Measurements from ENCODE around the gene FRMD4A.

Gene FRMD4A

DNA sequence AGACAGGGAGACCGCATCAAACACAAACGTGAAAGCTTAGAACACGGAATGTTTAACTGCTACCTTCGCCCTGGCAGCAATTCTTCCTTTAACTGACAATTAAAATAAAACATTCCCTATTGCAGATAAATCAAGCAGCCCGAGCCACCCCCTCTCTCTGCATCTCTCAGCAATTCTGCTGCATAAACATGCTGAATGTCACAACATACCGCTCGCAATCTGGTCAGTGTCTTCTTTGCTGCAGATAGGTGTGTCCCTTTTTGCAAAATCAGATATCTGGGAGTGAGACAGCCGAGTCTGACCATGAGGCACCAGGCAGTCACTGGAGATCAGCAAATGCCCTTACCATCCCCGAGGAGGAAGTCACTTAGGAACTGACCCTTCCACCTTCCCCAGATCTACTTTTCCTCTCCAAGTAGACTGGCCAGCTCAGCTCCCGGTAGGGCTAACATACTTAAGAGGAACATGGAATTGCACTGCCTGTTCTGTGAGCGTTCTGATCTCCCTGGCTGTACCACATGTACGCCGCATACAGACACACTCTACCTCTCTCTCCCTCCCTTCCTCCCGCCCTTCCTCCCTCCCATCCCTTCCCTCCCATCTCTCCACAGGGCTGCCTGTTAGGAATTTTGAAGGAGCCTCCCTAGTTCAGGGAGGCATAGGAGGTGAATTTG is at the start of gene FRMD4A:
Gene FRMD4A (minus strand): TSS at position 537 of the 674 bp plus-strand sequence.
- no peak for ATAC-seq (ENCODE audit: low read depth)
- TF ChIP-seq, protein P1, sequence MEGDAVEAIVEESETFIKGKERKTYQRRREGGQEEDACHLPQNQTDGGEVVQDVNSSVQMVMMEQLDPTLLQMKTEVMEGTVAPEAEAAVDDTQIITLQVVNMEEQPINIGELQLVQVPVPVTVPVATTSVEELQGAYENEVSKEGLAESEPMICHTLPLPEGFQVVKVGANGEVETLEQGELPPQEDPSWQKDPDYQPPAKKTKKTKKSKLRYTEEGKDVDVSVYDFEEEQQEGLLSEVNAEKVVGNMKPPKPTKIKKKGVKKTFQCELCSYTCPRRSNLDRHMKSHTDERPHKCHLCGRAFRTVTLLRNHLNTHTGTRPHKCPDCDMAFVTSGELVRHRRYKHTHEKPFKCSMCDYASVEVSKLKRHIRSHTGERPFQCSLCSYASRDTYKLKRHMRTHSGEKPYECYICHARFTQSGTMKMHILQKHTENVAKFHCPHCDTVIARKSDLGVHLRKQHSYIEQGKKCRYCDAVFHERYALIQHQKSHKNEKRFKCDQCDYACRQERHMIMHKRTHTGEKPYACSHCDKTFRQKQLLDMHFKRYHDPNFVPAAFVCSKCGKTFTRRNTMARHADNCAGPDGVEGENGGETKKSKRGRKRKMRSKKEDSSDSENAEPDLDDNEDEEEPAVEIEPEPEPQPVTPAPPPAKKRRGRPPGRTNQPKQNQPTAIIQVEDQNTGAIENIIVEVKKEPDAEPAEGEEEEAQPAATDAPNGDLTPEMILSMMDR (IDR thresholded peaks at IDR 0.05; ENCODE audit: poor library complexity, severe bottlenecking), result no peak
- Histone ChIP-seq H3K27ac (ENCODE audit: poor library complexity, severe bottlenecking) (no peak within 1 kb of the TSS), H3K4me3 (ENCODE audit: severe bottlenecking) (no peak within 1 kb of the TSS), H3K9me3 (ENCODE audit: severe bottlenecking) (no peaks in the 10 kb centered on the region), H3K36me3 (ENCODE audit: low read depth) (no peaks in the 10 kb centered on the region), H3K4me1 (ENCODE audit: insufficient read depth, poor library complexity, severe bottlenecking) (no peaks in the 10 kb centered on the region), H3K27me3 (ENCODE audit: insufficient read depth, poor library complexity, severe bottlenecking) (peaks cover 2% of the 10 kb centered on the region)
- DNase-seq (ENCODE audit: low spot score), result no peak

GRCh38 chr10:14379556-14380280 is 49.0 kb upstream of the FRMD4A start:
- H3K36me3 ChIP-seq (ENCODE audit: low read depth), result no peaks in the 10 kb centered on the region
- no peak for DNase-seq (ENCODE audit: low spot score)
- TF ChIP-seq, protein P1 (IDR thresholded peaks at IDR 0.05; ENCODE audit: poor library complexity, severe bottlenecking), result no peak
- H3K9me3 ChIP-seq (ENCODE audit: severe bottlenecking), result no peaks in the 10 kb centered on the region
- H3K4me3 ChIP-seq (ENCODE audit: severe bottlenecking), result no peak overlapping the region
- H3K27me3 ChIP-seq (ENCODE audit: insufficient read depth, poor library complexity, severe bottlenecking), result no peaks in the 10 kb centered on the region
- no peaks in the 10 kb centered on the region for H3K4me1 ChIP-seq (ENCODE audit: insufficient read depth, poor library complexity, severe bottlenecking)
- H3K27ac ChIP-seq (ENCODE audit: poor library complexity, severe bottlenecking), result no peak overlapping the region
- ATAC-seq (ENCODE audit: low read depth), result no peak

GRCh38 chr10:14378387-14378960 is 47.8 kb upstream of the FRMD4A start:
- H3K27ac ChIP-seq (ENCODE audit: poor library complexity, severe bottlenecking), result no peak overlapping the region
- H3K36me3 ChIP-seq (ENCODE audit: low read depth), result no peaks in the 10 kb centered on the region
- DNase-seq (ENCODE audit: low spot score), result no peak
- no peak overlapping the region for H3K4me3 ChIP-seq (ENCODE audit: severe bottlenecking)
- TF ChIP-seq, protein P1 (IDR thresholded peaks at IDR 0.05; ENCODE audit: poor library complexity, severe bottlenecking), result no peak
- H3K9me3 ChIP-seq (ENCODE audit: severe bottlenecking), result no peaks in the 10 kb centered on the region
- no peaks in the 10 kb centered on the region for H3K4me1 ChIP-seq (ENCODE audit: insufficient read depth, poor library complexity, severe bottlenecking)
- no peak for ATAC-seq (ENCODE audit: low read depth)
- H3K27me3 ChIP-seq (ENCODE audit: insufficient read depth, poor library complexity, severe bottlenecking), result no peaks in the 10 kb centered on the region

- TF ChIP-seq, protein P1 (IDR thresholded peaks at IDR 0.05; ENCODE audit: poor library complexity, severe bottlenecking), result no peak
- H3K27ac ChIP-seq (ENCODE audit: poor library complexity, severe bottlenecking), result no peak overlapping the region
- no peak for DNase-seq (ENCODE audit: low spot score)
- H3K4me1 ChIP-seq (ENCODE audit: insufficient read depth, poor library complexity, severe bottlenecking), result no peaks in the 10 kb centered on the region
- no peaks in the 10 kb centered on the region for H3K36me3 ChIP-seq (ENCODE audit: low read depth)
- ATAC-seq (ENCODE audit: low read depth), result no peak
- H3K4me3 ChIP-seq (ENCODE audit: severe bottlenecking), result no peak overlapping the region
- H3K27me3 ChIP-seq (ENCODE audit: insufficient read depth, poor library complexity, severe bottlenecking), result no peaks in the 10 kb centered on the region
- H3K9me3 ChIP-seq (ENCODE audit: severe bottlenecking), result no peaks in the 10 kb centered on the region
Measured at GRCh38 chr10:14377591-14378175, 47.0 kb upstream of the FRMD4A start.
